GM18508 (cell line): ENCODE measurements around the gene MELTF.
"Not testable (repeated sequence)": the region's sequence is repeated elsewhere in the genome, so short reads cannot be mapped to it uniquely, and the experiment has no call there.

Experiments
- ATAC-seq: cut with Tn5 transposase; IDR thresholded peaks from one replicate; pipeline ENCODE4 v1.9.1; 2021; ENCODE audit warnings: moderate number of reproducible peaks; ENCODE audit not compliant: insufficient read depth, unreplicated experiment

MELTF gene

DNA sequence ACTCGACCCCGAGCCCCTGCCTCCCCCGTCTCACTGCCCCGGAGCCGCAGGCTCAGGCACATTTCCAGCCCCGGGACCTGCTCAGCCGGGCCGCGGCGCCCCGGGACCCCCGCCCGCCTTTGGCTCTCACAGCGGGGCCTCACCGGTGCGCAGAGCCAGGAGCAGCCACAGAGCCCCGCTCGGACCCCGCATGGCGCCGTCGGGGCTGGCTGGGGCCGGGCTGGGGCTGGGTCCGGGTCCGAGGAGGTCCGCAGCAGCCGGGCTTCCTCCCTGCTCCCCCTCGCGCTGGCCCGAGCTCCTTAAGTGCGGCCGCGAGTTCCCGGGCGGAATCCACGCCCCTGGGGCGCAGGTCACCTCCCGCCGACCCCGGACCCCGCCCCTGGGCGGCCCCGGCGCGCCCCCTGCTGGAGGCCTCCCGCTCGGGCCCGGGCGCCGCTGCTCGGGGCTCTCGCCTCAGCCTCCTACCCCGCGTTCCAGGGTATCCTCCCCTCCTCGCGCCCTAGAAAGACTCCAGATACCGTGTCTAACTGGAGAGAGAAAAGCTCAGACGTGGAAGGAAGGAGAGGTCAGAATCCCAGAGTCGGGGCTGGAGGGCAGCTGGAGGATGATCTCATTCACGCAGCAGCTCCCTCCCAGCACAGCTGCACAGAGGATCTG, at the start of gene MELTF:
TSS of gene MELTF (minus strand) at position 307 of the 657 bp plus-strand sequence. CDS start at position 192, 115 bp downstream.
- no peak for ATAC-seq

GRCh38 chr3:197076415-197076814, 46.8 kb upstream of the MELTF start:
- no peak for ATAC-seq

- ATAC-seq = no peak
Observed at GRCh38 chr3:197068077-197068476, 38.5 kb upstream of the MELTF start.

DNA sequence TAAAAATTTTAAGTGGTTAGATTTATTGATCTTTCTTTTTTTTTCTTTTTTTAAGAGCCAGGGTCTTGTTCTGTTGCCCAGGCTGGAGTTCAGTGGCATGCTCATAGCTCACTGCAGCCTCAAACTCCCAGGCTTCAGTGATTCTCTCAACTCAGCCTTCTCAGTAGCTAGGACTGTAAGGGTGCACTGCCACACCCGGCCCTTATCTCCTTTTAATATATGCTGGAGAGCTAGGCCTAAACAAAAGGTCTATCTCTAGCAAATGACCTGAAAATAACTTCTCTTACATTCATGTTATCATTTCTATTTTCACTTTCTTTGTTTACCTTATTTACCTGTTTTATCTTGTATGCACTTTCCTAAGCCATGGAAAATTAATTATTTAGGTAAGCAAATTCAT, 35.2 kb upstream of the MELTF start:
- ATAC-seq = no peak

GRCh38 chr3:197062446-197062845, 32.8 kb upstream of the MELTF start:
- no peak for ATAC-seq

GRCh38 chr3:197051637-197052036, 22.0 kb upstream of the MELTF start:
- ATAC-seq = not testable (repeated sequence)

DNA sequence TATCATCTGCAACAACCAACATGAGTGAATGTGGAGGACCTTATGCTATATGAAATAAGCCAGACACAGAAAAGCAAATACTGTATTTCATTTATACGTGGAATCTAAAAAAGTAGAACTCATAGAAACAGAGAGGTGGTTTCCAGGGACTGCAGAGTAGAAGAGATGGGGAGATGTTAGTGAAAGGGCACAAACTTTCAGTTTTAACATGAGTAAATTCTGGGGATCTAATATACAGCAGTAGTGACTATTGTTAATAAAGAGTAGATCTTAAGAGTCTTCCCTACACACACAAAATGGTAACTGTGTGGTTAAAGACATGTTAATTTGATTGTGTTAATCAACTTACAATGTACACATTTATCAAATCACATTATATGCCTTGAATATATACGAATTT, 20.9 kb upstream of the MELTF start:
- no peak for ATAC-seq

DNA sequence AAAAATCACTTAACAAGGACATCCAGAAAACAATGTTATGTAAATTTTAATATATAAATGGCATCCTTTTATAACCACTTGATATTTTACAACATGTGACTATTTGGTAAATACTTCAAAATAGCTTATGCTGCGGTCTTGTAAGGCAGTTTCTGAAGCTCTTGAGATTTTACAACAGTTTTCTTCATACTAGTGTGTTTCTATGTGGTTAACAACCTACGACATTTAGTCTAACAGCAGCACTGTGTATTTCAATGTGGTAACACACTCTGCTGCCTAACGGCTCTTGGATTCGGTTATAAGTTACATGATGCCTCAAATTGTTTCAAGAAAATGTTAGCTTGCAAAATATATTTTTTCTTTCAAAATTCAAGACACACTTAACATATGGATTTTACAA, 12.9 kb upstream of the MELTF start:
- ATAC-seq = no peak

- no peak for ATAC-seq
Observed at GRCh38 chr3:197041875-197042488, 12.4 kb upstream of the MELTF start.

- ATAC-seq = no peak
Observed at GRCh38 chr3:197040658-197041057, 11.0 kb upstream of the MELTF start.

GRCh38 chr3:197038679-197039462, 9.3 kb upstream of the MELTF start:
- no peak for ATAC-seq

DNA sequence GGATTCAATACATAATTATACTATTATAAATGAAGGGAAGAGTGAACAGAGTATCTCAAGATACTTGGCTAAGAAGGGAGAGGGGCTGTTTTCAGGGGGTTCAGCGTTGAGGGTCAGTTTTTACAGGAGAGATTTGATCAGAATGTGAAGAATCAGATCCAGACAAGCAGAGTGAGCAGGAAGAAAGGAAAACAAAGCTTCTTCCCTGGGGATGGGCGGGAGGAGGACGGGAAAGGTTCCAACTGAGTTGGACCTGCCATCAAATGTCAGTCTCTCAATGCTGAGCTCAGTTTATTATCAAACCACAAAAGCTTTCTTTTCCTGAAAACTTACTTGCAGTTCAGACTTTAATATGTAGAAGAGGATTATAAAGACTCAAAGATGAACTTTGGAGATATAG, 6.0 kb upstream of the MELTF start:
- ATAC-seq = no peak

GRCh38 chr3:197034778-197035177, 5.2 kb upstream of the MELTF start:
- not testable (repeated sequence) for ATAC-seq

GRCh38 chr3:197033764-197034163, 4.1 kb upstream of the MELTF start:
- not testable (repeated sequence) for ATAC-seq

DNA sequence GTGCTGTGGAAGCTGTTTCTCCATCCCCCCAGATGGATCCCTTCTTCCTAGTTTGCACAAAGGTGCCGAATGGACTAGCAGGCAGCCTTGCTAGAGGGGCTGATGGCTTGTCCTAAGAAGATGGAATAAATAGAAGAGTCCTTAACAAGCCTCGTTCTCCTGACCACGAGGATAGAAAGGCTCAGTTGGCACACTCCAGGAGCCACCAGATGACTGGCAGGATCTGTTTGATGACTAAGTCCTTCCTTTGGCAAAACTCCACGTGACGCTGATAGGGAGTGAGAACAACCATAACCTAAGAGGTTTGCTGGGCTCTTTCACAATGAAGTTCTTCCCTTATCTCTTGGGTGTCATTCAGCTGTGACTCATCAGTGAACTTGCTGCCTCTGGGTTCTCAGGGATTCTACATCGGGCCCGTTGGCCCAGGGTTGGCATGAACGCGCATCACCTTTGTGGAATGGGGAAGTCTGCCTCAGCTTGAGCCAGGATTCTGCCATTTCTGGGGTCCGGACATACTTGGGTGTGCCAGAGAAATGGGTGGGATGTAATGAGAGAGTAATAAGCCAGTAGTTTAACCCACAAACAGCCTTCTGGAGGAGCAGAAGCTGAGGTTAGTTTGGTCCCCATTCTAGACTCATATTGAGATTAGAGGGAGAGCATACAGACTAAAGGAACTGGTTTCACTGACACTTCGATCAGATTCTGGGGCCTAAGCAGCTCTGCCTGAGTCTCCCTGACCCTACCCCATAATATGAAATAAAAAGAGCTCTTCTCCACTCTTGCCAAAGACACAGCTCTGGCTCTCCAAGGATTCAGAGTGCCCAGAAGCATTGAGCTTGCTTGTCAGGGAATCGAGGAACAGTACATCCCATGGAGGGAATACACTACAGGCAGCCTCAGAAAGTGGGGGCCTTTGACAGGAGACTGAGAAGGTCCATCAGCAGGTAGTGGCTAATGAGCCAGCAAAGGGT, 2.0 kb upstream of the MELTF start:
- ATAC-seq = no peak

DNA sequence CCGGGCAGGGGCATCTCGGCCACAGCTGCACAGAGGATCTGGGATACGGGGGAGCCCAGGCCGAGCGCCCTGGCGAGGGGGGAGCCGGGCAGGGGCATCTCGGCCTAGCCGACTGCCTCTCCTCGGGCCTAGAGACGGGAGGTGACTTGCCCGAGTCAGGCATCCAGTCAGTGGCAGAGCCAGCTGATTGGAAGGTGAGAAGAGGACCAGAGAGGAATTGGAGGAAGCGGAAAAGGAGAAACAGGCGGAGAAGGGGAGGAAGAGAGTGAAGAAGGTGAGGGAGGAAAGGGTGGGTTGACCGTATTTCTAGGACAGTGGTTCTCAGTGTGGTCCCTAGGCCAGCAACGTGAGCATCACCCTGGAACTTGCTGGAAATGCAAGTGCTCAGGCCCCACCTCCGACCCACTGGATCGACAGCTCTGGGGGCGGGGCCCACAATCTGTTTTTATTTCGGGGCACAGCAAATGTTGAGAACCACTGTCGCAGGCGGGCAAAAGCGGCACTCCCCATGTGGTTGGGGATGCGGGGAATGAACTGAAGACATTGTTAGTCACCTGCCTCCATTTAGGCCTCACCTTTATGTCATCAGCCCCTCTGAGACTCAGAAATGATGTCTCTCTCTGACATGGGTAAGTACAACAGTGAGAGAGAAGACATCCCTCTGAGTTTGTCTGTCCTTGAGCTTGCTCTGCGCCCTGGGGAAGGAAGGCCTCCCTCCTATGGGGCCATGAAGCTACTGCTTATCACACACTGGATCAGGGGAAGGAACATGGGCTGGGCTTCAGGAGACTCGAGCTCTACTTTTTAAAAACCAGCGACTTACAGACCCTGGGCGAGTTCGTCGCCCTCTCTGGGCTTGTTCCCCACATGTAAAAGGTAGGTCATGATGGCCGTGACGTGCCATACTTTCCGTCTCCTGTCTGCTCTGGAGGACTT, 1.0 kb upstream of the MELTF start:
- ATAC-seq = no peak

GRCh38 chr3:197028728-197029510, 698 bp downstream of the MELTF start:
- no peak for ATAC-seq

DNA sequence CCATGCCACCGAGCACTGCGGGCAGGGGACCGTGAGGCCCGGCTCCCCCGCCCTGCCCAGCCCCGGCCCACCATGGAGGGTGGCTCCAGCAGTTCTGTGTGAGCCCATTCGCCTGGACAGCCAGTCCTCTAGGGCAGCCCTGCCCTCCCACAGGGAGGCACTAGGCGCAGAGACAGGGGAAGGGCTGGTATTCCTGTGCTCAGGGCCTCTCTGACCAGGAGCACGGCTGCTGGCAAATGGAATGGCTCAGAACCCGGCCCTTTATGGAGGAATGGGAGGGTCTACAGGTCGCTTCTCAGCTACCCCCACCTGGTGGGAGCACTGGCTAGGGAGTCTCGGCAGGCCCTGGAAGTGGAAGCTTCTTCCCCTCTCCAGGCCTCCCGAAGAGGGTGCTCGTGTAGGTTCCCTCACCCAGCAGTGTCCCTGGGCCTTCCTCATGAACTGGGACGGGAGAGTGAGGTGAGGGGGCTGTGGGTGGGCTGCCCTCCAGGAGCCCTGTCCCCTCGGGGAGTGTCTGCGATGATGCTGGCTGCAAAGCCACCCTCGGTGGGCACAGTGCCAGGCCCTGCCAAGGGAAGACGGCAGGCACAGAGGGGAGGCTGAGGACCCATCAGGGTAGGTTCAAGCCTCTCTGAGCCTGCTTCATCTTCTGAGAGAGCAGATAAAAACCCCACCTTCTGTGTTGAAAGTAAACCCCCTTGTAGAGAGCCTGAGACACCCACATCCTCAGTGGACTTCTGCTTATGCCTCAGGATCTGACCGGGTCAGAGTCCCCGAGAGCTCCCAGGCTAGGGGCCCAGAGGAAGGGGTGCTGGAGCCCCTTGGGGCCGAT, 1.5 kb downstream of the MELTF start:
- no peak for ATAC-seq
